Ectodermal cell (in vitro differentiated cells): ENCODE data around the gene OTUD3.
"Not testable (repeated sequence)": the region's sequence is repeated elsewhere in the genome, so short reads cannot be mapped to it uniquely, and the experiment has no call there.

Experiments used
- H3K27ac ChIP-seq: 2 replicates; pipeline ENCODE4 v1.7.0; 2013; ENCODE audit warnings: mild to moderate bottlenecking, low read depth, low read length; ENCODE audit not compliant: insufficient read depth, poor library complexity, severe bottlenecking
- H3K27me3 ChIP-seq: 2 replicates; pipeline ENCODE4 v1.7.0; 2013; ENCODE audit warnings: mild to moderate bottlenecking, low read length; ENCODE audit not compliant: insufficient read depth, control insufficient read depth, poor library complexity, severe bottlenecking
- H3K36me3 ChIP-seq: one replicate; pipeline ENCODE4 v1.7.0; 2013; ENCODE audit warnings: low read length; ENCODE audit not compliant: control insufficient read depth, insufficient read depth
- H3K4me1 ChIP-seq: one replicate; pipeline ENCODE4 v1.7.0; 2013; ENCODE audit warnings: low read length; ENCODE audit not compliant: control insufficient read depth, insufficient read depth
- H3K4me3 ChIP-seq: 2 replicates; pipeline ENCODE4 v1.7.0; 2013; ENCODE audit warnings: low read depth, low read length, control low read depth; ENCODE audit not compliant: insufficient read depth
- H3K9me3 ChIP-seq: 2 replicates; pipeline ENCODE4 v1.7.0; 2013; ENCODE audit warnings: mild to moderate bottlenecking, low read length, moderate library complexity; ENCODE audit not compliant: control insufficient read depth
- WGBS, 2 experiments: methylation state at CpG; one replicate each; pipeline ENCODE4 v1.1.7; 2013; ENCODE audit warnings: missing lambda C conversion rate in 2 of 2; 5-methylcytosine and 5-hydroxymethylcytosine counted together

Gene OTUD3

DNA sequence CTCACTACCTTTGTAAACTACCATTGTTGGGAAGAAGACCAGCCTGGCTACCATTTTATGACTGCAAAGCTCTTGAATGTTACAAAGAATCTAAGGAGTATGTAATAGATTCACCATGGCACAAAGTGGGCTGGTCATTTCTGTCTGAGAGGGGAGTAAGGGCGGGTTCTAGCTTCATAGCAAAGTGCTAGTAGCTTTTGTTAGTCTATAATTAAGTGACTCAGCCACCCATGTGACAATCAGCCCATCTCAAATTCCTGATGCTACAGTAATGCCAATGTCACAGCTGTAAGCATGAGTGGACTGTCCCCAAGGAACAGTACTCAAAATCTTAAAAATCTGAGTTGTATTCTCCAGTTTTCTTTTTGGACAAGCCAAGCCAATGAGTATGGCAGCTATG lies 15.4 kb upstream of the OTUD3 start:
- Histone ChIP-seq H3K4me3 (no peak overlapping the region), H3K27me3 (no peaks in the 10 kb centered on the region), H3K4me1 (no peaks in the 10 kb centered on the region), H3K27ac (no peak overlapping the region), H3K36me3 (no peaks in the 10 kb centered on the region), H3K9me3 (no peaks in the 10 kb centered on the region)
- 62 to 68% methylated on average over 1 of the region's 1 CpG for WGBS, 2 experiments

- WGBS, 2 experiments, result 86 to 89% methylated on average over 4 of the region's 4 CpGs
- H3K36me3 ChIP-seq, H3K4me1 ChIP-seq, H3K9me3 ChIP-seq, H3K4me3 ChIP-seq, H3K27ac ChIP-seq, H3K27me3 ChIP-seq: not testable (repeated sequence)
These were observed 13.6 kb upstream of the OTUD3 start for GRCh38 chr1:19868575-19868974.

DNA sequence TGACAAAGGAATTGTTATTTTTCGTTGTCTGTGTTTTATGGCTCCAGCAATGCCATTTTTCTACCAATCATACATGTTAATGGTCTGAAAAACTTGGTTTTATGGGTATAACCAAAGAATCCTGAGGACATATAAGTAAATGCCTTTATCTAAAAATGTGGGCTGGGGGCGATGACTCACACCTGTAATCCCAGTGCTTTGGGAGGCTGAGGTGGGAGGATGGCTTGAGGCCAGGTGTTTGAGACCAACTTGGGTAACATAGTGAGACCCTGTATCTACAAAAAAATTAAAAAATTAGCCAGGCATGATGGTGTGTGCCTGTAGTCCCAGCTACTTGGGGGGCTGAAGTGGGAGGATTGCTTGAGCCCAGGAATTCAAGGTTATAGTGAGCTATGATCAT lies 12.7 kb upstream of the OTUD3 start:
- H3K36me3 ChIP-seq, H3K9me3 ChIP-seq, H3K27ac ChIP-seq, H3K27me3 ChIP-seq, H3K4me1 ChIP-seq, H3K4me3 ChIP-seq: not testable (repeated sequence)
- 82 to 100% methylated on average over 1 to 2 of the region's 2 CpGs for WGBS, 2 experiments

DNA sequence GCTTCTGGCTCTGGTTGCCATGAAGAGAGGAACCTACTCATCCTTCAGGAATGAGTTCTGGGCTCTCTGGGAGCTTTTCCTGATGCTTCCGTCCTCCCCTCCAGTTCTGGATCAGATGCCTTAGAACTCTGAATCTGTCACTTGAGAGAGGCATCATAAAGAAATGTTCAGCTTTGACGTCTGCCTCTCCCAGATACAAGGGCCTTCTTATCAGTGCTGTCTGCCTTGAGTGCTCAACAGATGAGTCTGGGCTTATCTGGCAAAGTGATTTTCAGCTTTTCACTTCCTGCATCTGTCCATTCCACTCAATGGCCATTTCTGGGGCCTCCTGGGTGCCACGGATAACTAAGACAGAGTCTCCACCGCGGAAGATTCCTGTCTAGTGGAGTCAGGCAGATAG lies 12.3 kb upstream of the OTUD3 start:
- Histone ChIP-seq H3K36me3 (no peaks in the 10 kb centered on the region), H3K27me3 (no peaks in the 10 kb centered on the region), H3K9me3 (no peaks in the 10 kb centered on the region), H3K27ac (no peak overlapping the region), H3K4me3 (no peak overlapping the region), H3K4me1 (no peaks in the 10 kb centered on the region)
- 92 to 95% methylated on average over 5 of the region's 5 CpGs for WGBS, 2 experiments

DNA sequence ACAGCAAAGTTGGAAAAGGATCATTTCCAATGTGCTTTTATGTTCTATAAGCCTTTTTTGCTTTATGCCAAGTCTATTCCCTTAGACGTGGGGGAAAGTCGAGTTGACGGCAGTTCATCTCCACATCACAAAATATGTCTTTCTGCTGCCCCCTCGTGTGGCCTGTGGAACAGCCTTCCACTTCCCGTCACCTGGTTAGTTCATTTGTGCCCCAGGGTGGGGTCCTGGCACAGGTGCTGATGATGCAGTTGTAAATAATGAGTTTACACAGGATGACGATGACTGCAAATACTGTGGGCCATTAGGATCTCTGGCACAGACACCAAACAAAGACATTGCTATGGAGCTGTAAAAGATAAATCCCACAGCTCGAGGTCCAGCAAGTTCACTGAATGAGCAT lies 10.0 kb upstream of the OTUD3 start:
- no peaks in the 10 kb centered on the region for H3K27me3 ChIP-seq
- H3K9me3 ChIP-seq, result no peaks in the 10 kb centered on the region
- no peak overlapping the region for H3K27ac ChIP-seq
- H3K36me3 ChIP-seq, result no peaks in the 10 kb centered on the region
- 87% methylated on average over 7 of the region's 7 CpGs for WGBS, 2 experiments
- no peak overlapping the region for H3K4me3 ChIP-seq
- no peaks in the 10 kb centered on the region for H3K4me1 ChIP-seq

DNA sequence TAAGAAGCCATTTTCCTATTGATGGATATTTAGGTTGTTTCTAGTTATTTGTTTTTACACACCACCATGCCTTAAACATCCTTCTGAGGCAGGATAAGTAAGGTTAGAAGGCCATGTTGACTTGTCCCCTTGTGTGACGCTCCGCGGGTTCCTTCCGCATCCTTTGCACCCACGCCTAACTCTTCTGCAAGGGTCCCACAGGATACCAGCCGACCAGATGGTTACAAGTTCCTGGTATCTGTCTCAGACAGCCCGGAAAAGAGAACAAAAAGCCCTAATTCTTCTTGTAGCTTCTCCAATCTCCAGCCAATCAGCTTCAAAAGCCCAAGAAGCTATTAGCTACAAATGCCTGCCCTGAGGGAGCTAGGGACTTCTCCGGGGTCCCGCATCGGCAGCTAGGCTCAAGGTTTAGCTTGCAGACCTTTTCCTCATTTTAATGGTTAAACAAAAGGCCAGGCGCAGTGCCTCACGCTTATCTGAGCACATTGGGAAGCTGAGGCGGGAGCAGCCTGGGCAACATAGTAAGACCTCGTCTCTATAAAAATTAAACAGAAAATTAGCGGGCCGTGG lies 4.9 kb upstream of the OTUD3 start:
- no peaks in the 10 kb centered on the region for H3K4me1 ChIP-seq
- no peak overlapping the region for H3K4me3 ChIP-seq
- H3K27ac ChIP-seq, result no peak overlapping the region
- no peaks in the 10 kb centered on the region for H3K36me3 ChIP-seq
- 94% methylated on average over 16 of the region's 16 CpGs for WGBS, 2 experiments
- H3K27me3 ChIP-seq, result no peaks in the 10 kb centered on the region
- H3K9me3 ChIP-seq, result no peaks in the 10 kb centered on the region

- Histone ChIP-seq H3K4me1 (no peaks in the 10 kb centered on the region), H3K27ac (no peak overlapping the region), H3K36me3 (no peaks in the 10 kb centered on the region), H3K4me3 (no peak overlapping the region), H3K9me3 (no peaks in the 10 kb centered on the region), H3K27me3 (no peaks in the 10 kb centered on the region)
- 91% methylated on average over 19 of the region's 19 CpGs for WGBS, 2 experiments
These were observed 4.2 kb upstream of the OTUD3 start for GRCh38 chr1:19877821-19878636.

DNA sequence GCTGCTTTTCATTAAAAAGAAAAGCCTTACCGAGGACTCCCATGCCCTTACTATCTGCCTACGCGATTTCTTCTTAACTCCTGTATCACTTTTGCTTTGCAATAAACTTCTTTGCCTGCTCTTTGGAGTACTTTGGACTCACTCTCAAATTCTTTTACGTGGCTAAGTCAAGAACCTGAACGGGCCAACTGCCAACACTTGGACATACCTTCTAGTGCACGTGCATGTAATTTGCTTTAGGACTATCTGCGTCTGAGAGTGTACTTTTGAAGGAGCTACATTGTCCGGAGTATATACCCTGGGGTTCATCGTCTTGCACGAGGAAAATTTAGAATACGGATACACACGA lies 3.6 kb upstream of the OTUD3 start:
- no peak overlapping the region for H3K4me3 ChIP-seq
- 92 to 95% methylated on average over 12 of the region's 12 CpGs for WGBS, 2 experiments
- no peaks in the 10 kb centered on the region for H3K9me3 ChIP-seq
- H3K4me1 ChIP-seq, result no peaks in the 10 kb centered on the region
- H3K27ac ChIP-seq, result no peak overlapping the region
- no peaks in the 10 kb centered on the region for H3K36me3 ChIP-seq
- no peaks in the 10 kb centered on the region for H3K27me3 ChIP-seq

DNA sequence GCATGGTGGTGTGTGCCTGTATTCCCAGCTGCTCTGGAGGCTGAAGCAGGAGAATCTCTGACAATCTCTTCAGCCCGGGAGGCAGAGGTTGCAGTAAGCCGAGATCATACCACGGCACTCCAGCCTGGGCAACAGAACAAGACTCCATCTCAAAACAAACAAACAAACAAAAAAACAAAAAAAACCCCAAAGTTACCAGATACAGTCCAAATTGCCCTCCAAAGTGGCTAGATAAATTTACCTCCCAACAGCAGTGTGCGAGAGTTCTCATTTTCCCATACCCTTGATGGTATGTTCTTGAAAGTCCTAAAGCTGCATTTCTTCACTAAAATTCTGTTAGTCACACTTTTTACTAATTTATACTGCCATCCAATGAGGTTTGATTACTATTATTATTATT lies 3.0 kb upstream of the OTUD3 start:
- Histone ChIP-seq H3K9me3 (no peaks in the 10 kb centered on the region), H3K4me3 (no peak overlapping the region), H3K36me3 (no peaks in the 10 kb centered on the region), H3K27me3 (no peaks in the 10 kb centered on the region), H3K4me1 (no peaks in the 10 kb centered on the region), H3K27ac (no peak overlapping the region)
- 95 to 98% methylated on average over 4 of the region's 4 CpGs for WGBS, 2 experiments

DNA sequence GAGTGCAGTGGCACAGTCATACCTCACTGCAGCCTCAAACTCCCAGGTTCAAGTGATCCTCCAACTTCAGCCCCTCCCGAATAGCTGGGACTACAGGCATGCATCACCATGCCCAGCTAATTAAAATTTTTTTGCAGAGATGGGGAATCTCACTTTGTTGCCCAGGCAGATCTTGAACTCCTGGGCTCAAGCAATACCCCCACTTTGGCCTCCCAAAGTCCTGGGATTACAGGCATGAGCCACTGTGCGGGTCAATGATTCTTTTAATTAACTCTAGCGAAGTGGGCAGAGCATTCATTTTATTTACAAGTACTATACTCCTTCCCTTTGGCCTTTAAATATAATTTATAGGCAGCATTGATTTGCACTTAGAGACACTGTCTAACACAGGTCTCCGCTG lies 2.5 kb upstream of the OTUD3 start:
- WGBS, 2 experiments, result 92 to 95% methylated on average over 4 of the region's 4 CpGs
- Histone ChIP-seq H3K27me3 (no peaks in the 10 kb centered on the region), H3K4me1 (no peaks in the 10 kb centered on the region), H3K27ac (no peak overlapping the region), H3K36me3 (no peaks in the 10 kb centered on the region), H3K4me3 (no peak overlapping the region), H3K9me3 (no peaks in the 10 kb centered on the region)
